ENCODE data around the gene TNFAIP8. TPM values are rescaled to one million over a fixed set of nuclear protein-coding genes. Genes with fewer than 3 reads are reported as not detected.

Gene TNFAIP8
- total and polyA plus RNA-seq, 9 of the 15 experiments (the other 6 are each of a cell fraction or from before 2014, with no cell fraction given): 29.9 to 52.2 (median 44.8) TPM

- TF ChIP-seq ZNF639 (CRISPR knock-in tag; conservative IDR thresholded peaks at IDR 0.05 in 1 of 2, IDR thresholded peaks at IDR 0.05 in 1 of 2) (peak in 1 of 2 experiments; percentile 51; a peak in 2 of 4 replicates), NFE2 (IDR thresholded peaks at IDR 0.05; ENCODE audit: low read depth) (peak; percentile 71), CUX1 (CRISPR knock-in tag; IDR thresholded peaks at IDR 0.05) (no peak), GTF2B (IDR thresholded peaks at IDR 0.05; ENCODE audit: extremely low read depth, insufficient read length) (no peak), ZNF584 (CRISPR knock-in tag; IDR thresholded peaks at IDR 0.05; ENCODE audit: low read depth) (peak; percentile 36; the same call in 1 of the 2 replicates), ZNF583 (CRISPR knock-in tag; IDR thresholded peaks at IDR 0.05) (peak; percentile 6; the same call in 1 of the 2 replicates), NONO (IDR thresholded peaks at IDR 0.05; ENCODE audit: low read depth in 2 of 2, low read length in 1 of 2) (no peak), GATAD2A (IDR thresholded peaks at IDR 0.05) (0 out of 2 replicates have a peak, but pooled peaks have one; percentile 11), EP300 (IDR thresholded peaks at IDR 0.05; ENCODE audit: low read length) (no peak), SPI1 (IDR thresholded peaks at IDR 0.05; ENCODE audit: borderline replicate concordance, low read depth, low read length) (peak; percentile 33; the same call in 1 of the 2 replicates), RBM39 (optimal IDR thresholded peaks at IDR 0.05; ENCODE audit: low read depth, low read length) (no peak), TAL1 (IDR thresholded peaks at IDR 0.05) (no peak), RAD21 (CRISPR knock-in tag; conservative IDR thresholded peaks at IDR 0.05 in 1 of 2, IDR thresholded peaks at IDR 0.05 in 1 of 2) (no peak), E2F8 (IDR thresholded peaks at IDR 0.05; ENCODE audit: low read depth, partially characterized antibody) (no peak), IRF9 (tag; IDR thresholded peaks at IDR 0.05) (no peak), MAFK (IDR thresholded peaks at IDR 0.05; ENCODE audit: low read length) (peak; percentile 34; the same call in 1 of the 2 replicates), SRSF9 (IDR thresholded peaks at IDR 0.05; ENCODE audit: borderline replicate concordance, low read depth, low read length) (no peak)
Measured at GRCh38 chr5:119327018-119327417, 28.8 kb upstream of the TNFAIP8 start (continued).
